GM12878 (cell line): ENCODE results near the gene GABPB2. TPM values are rescaled to one million over a fixed set of nuclear protein-coding genes. Genes with fewer than 3 reads are reported as not detected.

Experiments used
- ATAC-seq: fragments of 200-7000 bp; cut with Tn5 transposase; 3 replicates; pipeline ENCODE4 v1.9.1; 2020; ENCODE audit warnings: mild to moderate bottlenecking, moderate library complexity
- BruUV-seq: library from RNA; stranded (reverse); fragments of 400-500 nt; replicated peaks from 2 replicates; lab custom pipeline; 2021; lab: Mats Ljungman, UMichigan
- CTCF ChIA-PET: fragments of 300-600 bp; sonication (Branson Sonifier 250); formaldehyde crosslinking; extraction: SDS; loops from one replicate; lab custom pipeline; 2021; ENCODE audit warnings: inconsistent platforms; lab: Yijun Ruan, JAX
- POLR2A ChIA-PET: fragments of 350-600 bp; formaldehyde crosslinking; extraction: SDS; loops from one replicate; lab custom pipeline; 2021; ENCODE audit warnings: inconsistent platforms; lab: Charles Lee
- RAD21 ChIA-PET: fragments of 300-600 bp; sonication (Branson Sonifier 250); formaldehyde crosslinking; loops from one replicate; lab custom pipeline; 2023; ENCODE audit warnings: antibody characterized with exemption; ENCODE audit not compliant: unreplicated experiment; lab: Charles Lee
- SMC1A ChIA-PET: fragments of 300-600 bp; sonication (Branson Sonifier 250); formaldehyde crosslinking; loops from one replicate; lab custom pipeline; 2023; ENCODE audit not compliant: unreplicated experiment, uncharacterized antibody; lab: Charles Lee
- DNase-seq: peaks from one replicate; pipeline ENCODE4 v3.0.0-alpha.2; 2011; ENCODE audit warnings: low read depth, low spot score
- FAIRE-seq: peaks from 3 replicates; lab custom pipeline; 2011; peaks lifted over from hg19 to GRCh38; lab: Jason Lieb, UNC
- H2AFZ ChIP-seq: 2 replicates; pipeline ENCODE4 v1.6.0; 2011; ENCODE audit warnings: low read depth, low read length, control low read depth; ENCODE audit not compliant: control insufficient read depth
- H3K27ac ChIP-seq: 2 replicates; pipeline ENCODE4 v1.5.1; 2011; ENCODE audit warnings: control low read depth; ENCODE audit not compliant: control insufficient read depth, insufficient read depth
- H3K27me3 ChIP-seq, 2 experiments: replicated peaks in 1 of 2; 2 replicates each; pipeline versions ENCODE4 v1.6.0 to v1.6.1; 2011; ENCODE audit warnings: low read length in 1 of 2; ENCODE audit not compliant: control insufficient read depth in 2 of 2, insufficient read depth in 2 of 2
- H3K36me3 ChIP-seq, 2 experiments: 2 replicates each; pipeline ENCODE4 v1.5.1; 2011; ENCODE audit warnings: low read length in 1 of 2; ENCODE audit not compliant: control insufficient read depth in 2 of 2, insufficient read depth in 2 of 2
- H3K4me1 ChIP-seq: 2 replicates; pipeline ENCODE4 v1.6.1; 2011; ENCODE audit warnings: mild to moderate bottlenecking, low read length, moderate library complexity, mixed read lengths; ENCODE audit not compliant: control insufficient read depth, insufficient read depth
- H3K4me2 ChIP-seq: 2 replicates; pipeline ENCODE4 v1.6.0; 2011; ENCODE audit warnings: control low read depth; ENCODE audit not compliant: control insufficient read depth, insufficient read depth
- H3K4me3 ChIP-seq: fragments of 200-600 bp; sonication (generic); 2 replicates; pipeline ENCODE4 v1.5.1; 2016
- H3K79me2 ChIP-seq: 2 replicates; pipeline ENCODE4 v1.6.0; 2011; ENCODE audit warnings: low read length; ENCODE audit not compliant: control insufficient read depth, insufficient read depth
- H3K9ac ChIP-seq: 2 replicates; pipeline ENCODE4 v1.8.0; 2011; ENCODE audit warnings: low read length, control low read depth, mixed read lengths; ENCODE audit not compliant: control insufficient read depth, insufficient read depth
- H3K9me3 ChIP-seq: replicated peaks from 3 replicates; pipeline ENCODE4 v1.5.1; 2011; ENCODE audit warnings: mild to moderate bottlenecking, low read length; ENCODE audit not compliant: control insufficient read depth, insufficient read depth
- H4K20me1 ChIP-seq: 2 replicates; pipeline ENCODE4 v1.6.0; 2011; ENCODE audit not compliant: control insufficient read depth, insufficient read depth
- CTCF ChIP-seq, 3 experiments: IDR thresholded peaks in 2 of 3; conservative IDR thresholded peaks in 1 of 3; 2 replicates each; pipeline ENCODE4 v1.5.1; 2011; ENCODE audit warnings: low read depth in 3 of 3, low read length in 3 of 3, mild to moderate bottlenecking in 3 of 3, control low read depth in 2 of 3, moderate library complexity in 2 of 3, inconsistent platforms in 1 of 3, mixed read lengths in 1 of 3; ENCODE audit not compliant: control insufficient read depth in 2 of 3, insufficient read depth in 1 of 3; ENCODE audit errors: extremely low read depth in 1 of 3
- IRF3 ChIP-seq: fragments of 450-650 bp; IDR thresholded peaks from 2 replicates; pipeline ENCODE4 v1.6.1; 2014; ENCODE audit warnings: mild to moderate bottlenecking
- MLLT1 ChIP-seq: fragments of 450-650 bp; IDR thresholded peaks from 2 replicates; pipeline ENCODE4 v1.6.1; 2016; ENCODE audit warnings: mild to moderate bottlenecking
- WGBS: methylation state at CpG from one replicate; pipeline ENCODE4 v1.1.6; 2016; ENCODE audit warnings: low lambda C conversion rate; ENCODE audit not compliant: insufficient replicate concordance, insufficient coverage; ENCODE audit errors: missing lambda C conversion rate; 5-methylcytosine and 5-hydroxymethylcytosine counted together
- in situ Hi-C: fragments of 300-500 bp; cut with MboI; formaldehyde crosslinking; loops from 9 replicates; pipeline ENCODE4 v1.14.3; 2018; ENCODE audit warnings: mixed read lengths
- intact Hi-C: fragments of 100-400 bp; cut with micrococcal nuclease; formaldehyde crosslinking; loops from one replicate; pipeline ENCODE4 v1.14.2; 2022; ENCODE audit not compliant: unreplicated experiment
- polyA plus RNA-seq, 11 experiments: library from polyadenylated mRNA; depleted of rRNA in 4 of 11; unstranded in 6 of 11; stranded (reverse) in 5 of 11; fragments of >200 nt; fragmentation: Nextera tagmentation in 4 of 11; fragmentation: Illumina TruSeq in 1 of 11; extraction: Ambion mirVana in 4 of 11; extraction: Trizol in 1 of 11; gene quantifications; 1 replicate in 1 of 11; 2 replicates in 10 of 11; pipeline versions ENCODE4 v1.2.1 to v1.2.3, GENCODE V29; 2011 to 2016; ENCODE audit warnings: inconsistent platforms in 2 of 11, missing spikeins in 2 of 11, low read depth in 1 of 11
- total RNA-seq, 4 experiments: library from RNA; depleted of rRNA in 3 of 4; stranded (reverse); fragments of >200 nt in 3 of 4; fragmentation: Illumina TruSeq in 1 of 4; extraction: Trizol in 1 of 4; gene quantifications; 2 replicates each; pipeline versions ENCODE4 v1.2.1 to v1.2.3, GENCODE V29; 2013 to 2021
- TF ChIP-seq, protein P1 (sequence below): fragments of 450-650 bp; IDR thresholded peaks from 2 replicates; pipeline ENCODE4 v1.6.1; 2017; ENCODE audit warnings: mild to moderate bottlenecking

Gene GABPB2
- total and polyA plus RNA-seq, 10 of the 15 experiments (the other 5 are each of a cell fraction or from before 2014, with no cell fraction given), result 2.3 to 10.5 (median 6.9) TPM

GRCh38 chr1:151158751-151159251 is 88.2 kb downstream of the GABPB2 start:
- H3K4me1 ChIP-seq, result peaks cover 30% of the 10 kb centered on the region
- FAIRE-seq, result no peak
- no peak for TF ChIP-seq MLLT1
- no peak for TF ChIP-seq IRF3
- 0 out of 6 replicates have a peak, but pooled peaks of 1 of the 3 experiments have one; percentile 2 for TF ChIP-seq CTCF (IDR thresholded peaks at IDR 0.05 in 2 of 3, conservative IDR thresholded peaks at IDR 0.05 in 1 of 3; ENCODE audit: control insufficient read depth in 2 of 3, extremely low read depth in 1 of 3, insufficient read depth in 1 of 3, low read depth in 3 of 3, low read length in 3 of 3)
- TF ChIP-seq, protein P1, sequence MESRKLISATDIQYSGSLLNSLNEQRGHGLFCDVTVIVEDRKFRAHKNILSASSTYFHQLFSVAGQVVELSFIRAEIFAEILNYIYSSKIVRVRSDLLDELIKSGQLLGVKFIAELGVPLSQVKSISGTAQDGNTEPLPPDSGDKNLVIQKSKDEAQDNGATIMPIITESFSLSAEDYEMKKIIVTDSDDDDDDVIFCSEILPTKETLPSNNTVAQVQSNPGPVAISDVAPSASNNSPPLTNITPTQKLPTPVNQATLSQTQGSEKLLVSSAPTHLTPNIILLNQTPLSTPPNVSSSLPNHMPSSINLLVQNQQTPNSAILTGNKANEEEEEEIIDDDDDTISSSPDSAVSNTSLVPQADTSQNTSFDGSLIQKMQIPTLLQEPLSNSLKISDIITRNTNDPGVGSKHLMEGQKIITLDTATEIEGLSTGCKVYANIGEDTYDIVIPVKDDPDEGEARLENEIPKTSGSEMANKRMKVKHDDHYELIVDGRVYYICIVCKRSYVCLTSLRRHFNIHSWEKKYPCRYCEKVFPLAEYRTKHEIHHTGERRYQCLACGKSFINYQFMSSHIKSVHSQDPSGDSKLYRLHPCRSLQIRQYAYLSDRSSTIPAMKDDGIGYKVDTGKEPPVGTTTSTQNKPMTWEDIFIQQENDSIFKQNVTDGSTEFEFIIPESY, result 0 out of 2 replicates have a peak, but pooled peaks have one; percentile 37
- intact Hi-C loops (no loop called here), in situ Hi-C loops (loop anchor here (5.0 kb wide), 2 partner anchors 62 to 136 kb away; no protein-coding TSS in a partner anchor)
- H3K79me2 ChIP-seq, result peaks cover 20% of the 10 kb centered on the region
- H3K27ac ChIP-seq, result peak overlapping the region; percentile 81
- ChIA-PET POLR2A (interaction anchor here (0.7 to 1.0 kb wide), 2 partner anchors 31 to 306 kb away, joined by 3 to 5 read pairs; partner anchors contain the start of gene VPS72), SMC1A (interaction anchor here (0.6 to 11.1 kb wide), 4 partner anchors 9 to 132 kb away, joined by 3 to 282 read pairs (median 4); no protein-coding TSS in a partner anchor), RAD21 (interaction anchor here (0.9 to 8.7 kb wide), 6 partner anchors 9 to 134 kb away, joined by 3 to 198 read pairs (median 11); partner anchors contain the start of gene VPS72), CTCF (interaction anchor here (1.0 to 8.4 kb wide), 5 partner anchors 28 to 135 kb away, joined by 3 to 353 read pairs (median 6); partner anchors contain the start of gene MLLT11)
- no peak for ATAC-seq
- H2AFZ ChIP-seq, result no peak overlapping the region
- no peaks in the 10 kb centered on the region for H4K20me1 ChIP-seq
- no peaks in the 10 kb centered on the region for H3K27me3 ChIP-seq
- no peaks in the 10 kb centered on the region for H3K9me3 ChIP-seq
- DNase-seq, result no peak
- BruUV-seq, result no TSS peak
- peak overlapping the region; percentile 81 for H3K4me2 ChIP-seq
- no peak overlapping the region for H3K4me3 ChIP-seq
- WGBS, result 97% methylated on average over 22 of the region's 22 CpGs
- H3K36me3 ChIP-seq, result peaks cover 5 to 6% of the 10 kb centered on the region in 2 experiments
- H3K9ac ChIP-seq, result no peak overlapping the region
